HG02973 (cell line): ENCODE data around the gene SPNS3.

ENCODE experiments used
- ATAC-seq: cut with Tn5 transposase; IDR thresholded peaks from one replicate; pipeline ENCODE4 v1.9.1; 2021; ENCODE audit warnings: moderate library complexity; ENCODE audit not compliant: unreplicated experiment

The SPNS3 gene

GRCh38 chr17:4426499-4427208 lies 7.1 kb upstream of the SPNS3 start:
- no peak for ATAC-seq

- no peak for ATAC-seq
Observed at GRCh38 chr17:4427505-4427904, 6.2 kb upstream of the SPNS3 start.

GRCh38 chr17:4436381-4436780 lies 2.6 kb downstream of the SPNS3 start:
- ATAC-seq = no peak

- no peak for ATAC-seq
Observed at GRCh38 chr17:4436846-4437245, 3.1 kb downstream of the SPNS3 start.

- no peak for ATAC-seq
Observed at GRCh38 chr17:4438162-4438944, 4.6 kb downstream of the SPNS3 start.

- no peak for ATAC-seq
Observed at GRCh38 chr17:4440021-4440420, 6.3 kb downstream of the SPNS3 start.

- ATAC-seq = no peak
Observed at GRCh38 chr17:4440690-4441686, 7.2 kb downstream of the SPNS3 start.

- ATAC-seq = no peak
Observed at GRCh38 chr17:4442582-4442981, 8.8 kb downstream of the SPNS3 start.

- ATAC-seq = no peak
Observed at GRCh38 chr17:4443476-4443875, 9.7 kb downstream of the SPNS3 start.

- no peak for ATAC-seq
Observed at GRCh38 chr17:4444782-4445473, 11.2 kb downstream of the SPNS3 start.

GRCh38 chr17:4445731-4446130 lies 12.0 kb downstream of the SPNS3 start:
- ATAC-seq = no peak

GRCh38 chr17:4446326-4447071 lies 12.8 kb downstream of the SPNS3 start:
- ATAC-seq = no peak

- ATAC-seq = no peak
Observed at GRCh38 chr17:4448197-4448980, 14.6 kb downstream of the SPNS3 start.

GRCh38 chr17:4449736-4450135 lies 16.0 kb downstream of the SPNS3 start:
- no peak for ATAC-seq

- no peak for ATAC-seq
Observed at GRCh38 chr17:4450710-4451316, 17.1 kb downstream of the SPNS3 start.

GRCh38 chr17:4453812-4454591 lies 20.3 kb downstream of the SPNS3 start:
- no peak for ATAC-seq

GRCh38 chr17:4460661-4461060 lies 26.9 kb downstream of the SPNS3 start:
- ATAC-seq = no peak
